Fibroblast of villous mesenchyme (primary cell): ENCODE data around the gene TOMM34. TPM values are rescaled to one million over a fixed set of nuclear protein-coding genes. Genes with fewer than 3 reads are reported as not detected.

ENCODE experiments used
- DNase-seq: peaks from one replicate; pipeline ENCODE4 v3.0.0-alpha.2; 2010; ENCODE audit warnings: low read depth
- H3K4me3 ChIP-seq: 2 replicates; pipeline ENCODE4 v1.5.1; 2011; ENCODE audit warnings: low read depth, mild to moderate bottlenecking, low read length
- total RNA-seq: library from RNA; depleted of rRNA; stranded (reverse); fragments of >200 nt; gene quantifications from 2 replicates; pipeline ENCODE4 v1.2.3, GENCODE V29; 2012
- TF ChIP-seq, protein P1 (sequence below): IDR thresholded peaks from 2 replicates; pipeline ENCODE4 v1.5.1; 2012; ENCODE audit warnings: low read depth, mild to moderate bottlenecking, low read length; ENCODE audit not compliant: insufficient read depth

The TOMM34 gene
- total RNA-seq, 1 donor = 22.0 TPM

DNA sequence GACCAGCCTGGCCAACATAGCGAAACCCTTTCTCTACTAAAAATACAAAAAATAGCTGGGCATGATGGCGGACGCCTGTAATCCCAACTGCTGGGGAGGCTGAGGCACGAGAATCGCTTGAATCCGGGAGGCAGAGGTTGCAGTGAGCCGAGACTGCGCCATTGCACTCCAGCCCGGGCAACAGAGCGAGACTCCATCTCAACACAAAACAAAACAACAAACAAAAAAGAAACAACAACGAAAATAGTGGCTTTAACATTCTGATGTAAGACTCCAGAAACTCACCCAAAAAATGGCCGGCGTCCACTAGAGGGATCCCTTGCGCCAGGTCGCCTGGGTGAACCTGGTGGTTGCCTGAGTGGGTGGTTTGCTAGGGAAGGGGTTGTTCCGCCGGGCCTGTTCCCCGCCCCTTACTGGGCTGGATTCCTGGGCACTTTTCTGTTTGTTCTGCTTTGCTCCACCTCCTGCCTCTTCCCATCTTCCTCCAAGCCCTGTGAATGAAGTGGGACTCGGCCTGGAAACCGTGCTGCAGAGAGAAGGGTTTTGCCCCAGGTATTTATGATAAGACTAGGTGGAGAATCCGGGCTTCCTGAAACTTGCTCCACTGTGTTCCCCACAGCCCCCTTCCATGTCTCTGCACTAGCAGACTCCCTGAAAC lies 48.8 kb downstream of the TOMM34 start:
- TF ChIP-seq, protein P1, sequence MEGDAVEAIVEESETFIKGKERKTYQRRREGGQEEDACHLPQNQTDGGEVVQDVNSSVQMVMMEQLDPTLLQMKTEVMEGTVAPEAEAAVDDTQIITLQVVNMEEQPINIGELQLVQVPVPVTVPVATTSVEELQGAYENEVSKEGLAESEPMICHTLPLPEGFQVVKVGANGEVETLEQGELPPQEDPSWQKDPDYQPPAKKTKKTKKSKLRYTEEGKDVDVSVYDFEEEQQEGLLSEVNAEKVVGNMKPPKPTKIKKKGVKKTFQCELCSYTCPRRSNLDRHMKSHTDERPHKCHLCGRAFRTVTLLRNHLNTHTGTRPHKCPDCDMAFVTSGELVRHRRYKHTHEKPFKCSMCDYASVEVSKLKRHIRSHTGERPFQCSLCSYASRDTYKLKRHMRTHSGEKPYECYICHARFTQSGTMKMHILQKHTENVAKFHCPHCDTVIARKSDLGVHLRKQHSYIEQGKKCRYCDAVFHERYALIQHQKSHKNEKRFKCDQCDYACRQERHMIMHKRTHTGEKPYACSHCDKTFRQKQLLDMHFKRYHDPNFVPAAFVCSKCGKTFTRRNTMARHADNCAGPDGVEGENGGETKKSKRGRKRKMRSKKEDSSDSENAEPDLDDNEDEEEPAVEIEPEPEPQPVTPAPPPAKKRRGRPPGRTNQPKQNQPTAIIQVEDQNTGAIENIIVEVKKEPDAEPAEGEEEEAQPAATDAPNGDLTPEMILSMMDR = peak; percentile 53
- peak; percentile 70 for DNase-seq
- H3K4me3 ChIP-seq = peak overlapping the region; percentile 34

- no peak for DNase-seq
- TF ChIP-seq, protein P1 = no peak
- H3K4me3 ChIP-seq = peak overlapping the region; percentile 74
Measured at GRCh38 chr20:44910690-44911262, 49.4 kb downstream of the TOMM34 start.

DNA sequence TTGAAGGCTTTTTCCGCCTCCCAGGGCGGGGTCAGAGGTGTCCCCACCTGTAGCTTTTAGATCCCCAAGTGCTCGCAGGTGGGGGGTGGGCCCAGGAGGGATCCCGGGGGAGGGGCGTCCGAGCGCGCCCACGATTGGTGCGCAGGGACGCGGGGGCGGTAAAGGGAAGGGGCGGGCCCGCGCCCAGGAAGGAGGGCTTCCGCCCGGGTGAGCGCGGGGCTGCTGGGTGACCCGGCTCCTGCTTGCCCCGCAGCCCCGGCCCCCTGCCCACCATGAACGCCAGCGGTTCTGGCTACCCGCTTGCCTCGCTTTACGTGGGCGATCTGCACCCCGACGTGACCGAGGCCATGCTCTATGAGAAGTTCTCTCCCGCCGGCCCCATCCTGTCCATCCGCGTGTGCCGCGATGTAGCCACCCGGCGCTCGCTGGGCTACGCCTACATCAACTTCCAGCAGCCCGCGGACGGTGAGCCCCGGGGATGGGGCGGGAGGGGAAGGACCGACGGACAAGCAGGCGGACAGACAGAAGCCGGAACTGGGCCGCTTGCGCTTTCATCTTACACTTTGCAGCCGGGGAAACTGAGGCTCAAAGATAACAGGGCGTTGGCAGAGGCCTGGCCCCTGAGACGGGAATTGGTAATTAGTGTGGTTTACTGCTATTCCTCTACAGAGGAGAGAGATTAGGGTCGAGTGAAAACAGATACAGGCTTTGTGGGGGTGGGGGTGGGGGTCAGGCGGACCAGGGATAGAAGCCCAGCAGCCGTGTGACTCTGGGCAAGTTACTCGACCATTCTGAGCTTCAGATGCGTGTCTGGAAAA lies 50.1 kb downstream of the TOMM34 start, which contains the start of gene PABPC1L:
TSS of gene PABPC1L (plus strand) at position 189 of the 818 bp plus-strand sequence. CDS start at position 273, 84 bp downstream.
- DNase-seq = peak; percentile 69
- TF ChIP-seq, protein P1 = no peak

GRCh38 chr20:44908987-44909871 lies 51.0 kb downstream of the TOMM34 start:
- peak overlapping the region; percentile 74 for H3K4me3 ChIP-seq
- DNase-seq = no peak
- TF ChIP-seq, protein P1 = no peak

More for the DNA sequence above, 50.1 kb downstream of the TOMM34 start, which contains the start of gene PABPC1L:
- H3K4me3 ChIP-seq = peak within 1 kb of the TSS; percentile 74

DNA sequence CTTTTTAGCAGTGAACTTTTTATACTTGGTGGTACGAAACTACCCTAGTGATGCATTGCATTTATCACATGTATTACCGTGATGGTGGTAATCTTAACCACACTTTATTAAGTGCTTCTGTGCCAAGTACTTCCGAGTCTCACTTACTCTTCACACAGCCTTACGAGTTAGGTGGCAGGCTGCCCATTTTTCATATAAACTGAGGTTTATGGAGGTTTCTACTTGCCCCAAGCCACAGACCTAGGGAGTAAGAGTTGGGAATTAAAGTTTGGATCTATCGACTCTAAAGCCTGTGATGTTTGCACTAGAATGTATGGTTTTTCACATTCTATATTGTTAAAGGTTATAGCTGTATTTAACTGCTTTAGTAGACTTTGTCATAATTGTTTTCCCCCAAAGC lies 55.8 kb downstream of the TOMM34 start:
- no peak overlapping the region for H3K4me3 ChIP-seq
- DNase-seq = no peak
- TF ChIP-seq, protein P1 = no peak

DNA sequence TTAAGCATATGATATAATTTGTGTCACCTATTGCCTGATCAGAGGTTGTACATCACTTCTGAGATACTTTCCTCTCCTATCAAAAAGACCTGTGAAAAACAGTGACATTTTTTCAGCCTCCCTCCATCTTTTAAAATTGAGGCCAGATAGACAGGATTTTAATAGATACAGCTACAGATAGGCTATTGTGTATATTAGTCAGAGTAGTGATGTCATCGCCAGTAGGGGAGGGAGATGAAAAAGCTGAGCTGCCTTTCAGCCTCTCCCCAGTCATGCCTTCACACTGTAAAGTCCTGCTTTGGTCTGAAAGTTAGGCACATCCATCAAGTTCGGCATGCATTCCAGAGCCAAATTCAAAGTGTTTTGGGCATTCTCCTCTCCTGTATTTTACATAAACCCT lies 58.2 kb downstream of the TOMM34 start:
- DNase-seq = no peak
- TF ChIP-seq, protein P1 = no peak
- no peak overlapping the region for H3K4me3 ChIP-seq
